PC-3 (cell line): ENCODE measurements around the gene ZBTB21. TPM values are rescaled to one million over a fixed set of nuclear protein-coding genes. Genes with fewer than 3 reads are reported as not detected.
A peak's percentile ranks its signal among the peaks of the same experiment; 100 is the strongest.

ENCODE experiments used
- ATAC-seq: fragments of 200-7000 bp; cut with Tn5 transposase; 2 replicates; pipeline ENCODE4 v1.9.1; 2020; ENCODE audit warnings: mild to moderate bottlenecking, moderate library complexity
- BruUV-seq: library from RNA; stranded (reverse); fragments of 400-500 nt; replicated peaks from 2 replicates; lab custom pipeline; 2021; lab: Mats Ljungman, UMichigan
- CTCF ChIA-PET: fragments of 300-600 bp; sonication (Branson Sonifier 250); formaldehyde crosslinking; loops from one replicate; lab custom pipeline; 2022; ENCODE audit warnings: antibody characterized with exemption; lab: Charles Lee
- POLR2A ChIA-PET: fragments of 300-600 bp; sonication (Branson Sonifier 250); formaldehyde crosslinking; loops from one replicate; lab custom pipeline; 2022; ENCODE audit warnings: antibody characterized with exemption; ENCODE audit not compliant: unreplicated experiment; lab: Charles Lee
- DNase-seq: peaks from one replicate; pipeline ENCODE4 v3.0.0-alpha.2; 2015
- H2AFZ ChIP-seq: fragments of 300-600 bp; sonication (generic); 2 replicates; pipeline ENCODE4 v1.6.0; 2016; ENCODE audit warnings: antibody characterized with exemption, low read length
- H3F3A ChIP-seq: fragments of 300-600 bp; sonication (generic); one replicate; pipeline ENCODE4 v1.6.0; 2017; ENCODE audit warnings: antibody characterized with exemption, low read length, control low read depth, mild to moderate bottlenecking; ENCODE audit not compliant: unreplicated experiment
- H3K27ac ChIP-seq: fragments of 300-600 bp; sonication (generic); 2 replicates; pipeline ENCODE4 v1.5.1; 2016; ENCODE audit warnings: mild to moderate bottlenecking, low read length
- H3K27me3 ChIP-seq: fragments of 300-600 bp; sonication (generic); 2 replicates; pipeline ENCODE4 v1.6.1; 2016; ENCODE audit warnings: low read length, mixed read lengths
- H3K36me3 ChIP-seq: fragments of 300-600 bp; sonication (generic); 2 replicates; pipeline ENCODE4 v1.6.1; 2016; ENCODE audit warnings: low read depth, mixed run types, low read length, mixed read lengths
- H3K4me1 ChIP-seq: fragments of 300-600 bp; sonication (generic); 2 replicates; pipeline ENCODE4 v1.5.1; 2016; ENCODE audit warnings: low read length; ENCODE audit not compliant: insufficient read depth
- H3K4me2 ChIP-seq: fragments of 300-600 bp; sonication (generic); 2 replicates; pipeline ENCODE4 v1.6.0; 2016; ENCODE audit warnings: low read length
- H3K4me3 ChIP-seq: fragments of 300-600 bp; sonication (generic); 2 replicates; pipeline ENCODE4 v1.5.1; 2016; ENCODE audit warnings: mild to moderate bottlenecking, low read length, mixed read lengths
- H3K79me2 ChIP-seq: fragments of 300-600 bp; sonication (generic); 2 replicates; pipeline ENCODE4 v1.6.1; 2017; ENCODE audit warnings: low read length, mixed read lengths
- H3K9ac ChIP-seq: fragments of 300-600 bp; sonication (generic); 2 replicates; pipeline ENCODE4 v1.6.0; 2016; ENCODE audit warnings: mild to moderate bottlenecking, low read length
- H3K9me2 ChIP-seq: fragments of 300-600 bp; sonication (generic); replicated peaks from 2 replicates; pipeline ENCODE4 v1.6.1; 2016; ENCODE audit warnings: mixed run types, low read length, mixed read lengths
- H3K9me3 ChIP-seq: fragments of 300-600 bp; sonication (generic); 2 replicates; pipeline ENCODE4 v1.6.1; 2016; ENCODE audit warnings: low read length, mixed read lengths
- H4K20me1 ChIP-seq: fragments of 300-600 bp; sonication (generic); 2 replicates; pipeline ENCODE4 v1.6.1; 2016; ENCODE audit warnings: low read length, mixed read lengths
- CTCF ChIP-seq: fragments of 300-600 bp; sonication (generic); conservative IDR thresholded peaks from 2 replicates; pipeline ENCODE4 v1.5.1; 2017; ENCODE audit warnings: antibody characterized with exemption, low read depth, mild to moderate bottlenecking, low read length
- EZH2 ChIP-seq: fragments of 300-600 bp; sonication (generic); IDR thresholded peaks from one replicate; pipeline ENCODE4 v1.6.1; 2017; ENCODE audit warnings: antibody characterized with exemption, mild to moderate bottlenecking, low read length; ENCODE audit not compliant: unreplicated experiment
- EZH2phosphoT487 ChIP-seq: fragments of 300-600 bp; sonication (generic); IDR thresholded peaks from 2 replicates; pipeline ENCODE4 v1.6.1; 2018; ENCODE audit warnings: mild to moderate bottlenecking, antibody characterized with exemption, low read length, borderline replicate concordance
- intact Hi-C: fragments of 100-400 bp; cut with micrococcal nuclease; formaldehyde crosslinking; loops from 2 replicates; pipeline ENCODE4 v1.9.0; 2023
- total RNA-seq: library from RNA; depleted of rRNA; stranded (reverse); fragments of >200 nt; gene quantifications from 2 replicates; pipeline ENCODE4 v1.2.3, GENCODE V29; 2014

Gene ZBTB21
- total RNA-seq, 1 experiment from 2014 or later, result 8.1 TPM

- no TSS peak for BruUV-seq
- CTCF ChIA-PET, result interaction anchor here (0.5 kb wide), 1 partner anchor 32 kb away, joined by 4 read pairs; no protein-coding TSS in a partner anchor
- peaks cover 4% of the 10 kb centered on the region for H3F3A ChIP-seq
- no peaks in the 10 kb centered on the region for H3K36me3 ChIP-seq
- TF ChIP-seq EZH2 (no peak), EZH2phosphoT487 (no peak), CTCF (no peak)
- H3K27ac ChIP-seq, result peak overlapping the region; percentile 95
- H4K20me1 ChIP-seq, result no peaks in the 10 kb centered on the region
- POLR2A ChIA-PET, result interaction anchor here (0.6 to 1.5 kb wide), 3 partner anchors 13 to 197 kb away, joined by 3 to 5 read pairs (median 4); no protein-coding TSS in a partner anchor
- H2AFZ ChIP-seq, result no peak overlapping the region
- DNase-seq (no peak), ATAC-seq (no peak)
- H3K9ac ChIP-seq, result peak overlapping the region; percentile 66
- peak overlapping the region; percentile 70 for H3K4me2 ChIP-seq
- no peaks in the 10 kb centered on the region for H3K9me2 ChIP-seq
- no peaks in the 10 kb centered on the region for H3K27me3 ChIP-seq
- no peaks in the 10 kb centered on the region for H3K79me2 ChIP-seq
- intact Hi-C loops, result loop anchor here (1.0 to 5.0 kb wide), 3 partner anchors 7 to 198 kb away; partner anchors contain the start of gene RIPK4
- no peaks in the 10 kb centered on the region for H3K9me3 ChIP-seq
- H3K4me3 ChIP-seq, result no peak overlapping the region
- H3K4me1 ChIP-seq, result peaks cover 51% of the 10 kb centered on the region
Observed at GRCh38 chr21:41965461-41966013, 44.6 kb downstream of the ZBTB21 start.

- H3K79me2 ChIP-seq, result no peaks in the 10 kb centered on the region
- peaks cover 5% of the 10 kb centered on the region for H3F3A ChIP-seq
- ATAC-seq, result peak; percentile 9
- peak overlapping the region; percentile 66 for H3K9ac ChIP-seq
- no TSS peak for BruUV-seq
- intact Hi-C loops, result loop anchor here (5.0 kb wide), 1 partner anchor 198 kb away; the partner anchor contains the start of gene RIPK4
- peak overlapping the region; percentile 70 for H3K4me2 ChIP-seq
- CTCF ChIA-PET, result interaction anchor here (0.5 to 0.6 kb wide), 2 partner anchors 31 to 40 kb away, joined by 3 to 4 read pairs; no protein-coding TSS in a partner anchor
- TF ChIP-seq EZH2, result no peak
- TF ChIP-seq EZH2phosphoT487, result no peak
- no peak for TF ChIP-seq CTCF
- POLR2A ChIA-PET, result interaction anchor here (0.6 to 1.5 kb wide), 3 partner anchors 13 to 197 kb away, joined by 3 to 5 read pairs (median 4); no protein-coding TSS in a partner anchor
- H3K36me3 ChIP-seq, result no peaks in the 10 kb centered on the region
- H3K27ac ChIP-seq, result peak overlapping the region; percentile 95
- peak; percentile 65 for DNase-seq
- no peak overlapping the region for H3K4me3 ChIP-seq
- H3K9me3 ChIP-seq, result no peaks in the 10 kb centered on the region
- H2AFZ ChIP-seq, result no peak overlapping the region
- no peaks in the 10 kb centered on the region for H4K20me1 ChIP-seq
- H3K27me3 ChIP-seq, result no peaks in the 10 kb centered on the region
- peaks cover 56% of the 10 kb centered on the region for H3K4me1 ChIP-seq
- no peaks in the 10 kb centered on the region for H3K9me2 ChIP-seq
Observed at GRCh38 chr21:41965045-41965444, 45.1 kb downstream of the ZBTB21 start.

DNA sequence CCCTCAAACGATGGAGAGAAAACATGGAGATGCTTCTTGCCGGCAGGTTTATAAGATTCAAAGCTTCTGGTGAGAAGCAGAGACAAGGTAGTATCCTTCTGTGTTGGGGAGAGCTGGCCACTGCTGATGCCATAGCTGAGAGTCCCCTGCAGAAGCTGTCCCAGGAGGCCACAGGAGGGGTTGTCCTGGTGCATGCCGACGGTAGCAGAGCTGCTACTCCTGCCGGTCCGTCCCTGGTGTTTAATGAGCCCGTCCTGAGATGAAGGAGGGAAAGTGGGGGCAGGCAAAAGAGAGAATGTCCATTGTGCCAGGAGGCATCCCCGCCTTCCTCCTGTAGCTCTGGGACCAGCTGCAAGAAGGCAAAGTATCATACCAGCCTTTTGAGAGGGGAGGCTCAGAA lies 46.0 kb downstream of the ZBTB21 start:
- ChIA-PET CTCF (no interaction called here), POLR2A (interaction anchor here (1.5 kb wide), 1 partner anchor 12 kb away, joined by 5 read pairs; no protein-coding TSS in a partner anchor)
- no TSS peak for BruUV-seq

More for the DNA sequence above, 46.0 kb downstream of the ZBTB21 start:
- Histone ChIP-seq H3F3A (peaks cover 5% of the 10 kb centered on the region), H3K4me1 (peaks cover 65% of the 10 kb centered on the region), H3K27ac (peak overlapping the region; percentile 95), H3K9ac (peak overlapping the region; percentile 26; the same call in 1 of the 2 replicates), H2AFZ (no peak overlapping the region), H4K20me1 (no peaks in the 10 kb centered on the region), H3K27me3 (no peaks in the 10 kb centered on the region), H3K4me2 (no peak overlapping the region), H3K4me3 (no peak overlapping the region), H3K9me3 (no peaks in the 10 kb centered on the region), H3K9me2 (no peaks in the 10 kb centered on the region), H3K79me2 (no peaks in the 10 kb centered on the region), H3K36me3 (no peaks in the 10 kb centered on the region)
- ATAC-seq (no peak), DNase-seq (no peak)
- intact Hi-C loops, result no loop called here
- TF ChIP-seq EZH2 (no peak), CTCF (no peak), EZH2phosphoT487 (no peak)
